RWPE1 (cell line): Measurements from ENCODE around the gene RALGDS.
A peak's percentile ranks its signal among the peaks of the same experiment; 100 is the strongest.

ENCODE experiments used
- CTCF ChIA-PET: fragments of 350-600 bp; sonication (Branson Sonifier 250); formaldehyde crosslinking; extraction: SDS; loops from one replicate; lab custom pipeline; 2021; lab: Yijun Ruan, JAX
- POLR2A ChIA-PET: fragments of 400-600 bp; formaldehyde crosslinking; extraction: SDS; loops from one replicate; lab custom pipeline; 2020; ENCODE audit warnings: antibody characterized with exemption; ENCODE audit not compliant: low non-redundant PET; lab: Yijun Ruan, JAX
- DNase-seq: peaks from one replicate; pipeline ENCODE4 v3.0.0; 2012; ENCODE audit warnings: low spot score
- H3K27ac ChIP-seq: fragments of 450-650 bp; 2 replicates; pipeline ENCODE4 v1.5.1; 2017
- TF ChIP-seq, protein P1 (sequence below): fragments of 450-650 bp; conservative IDR thresholded peaks from 2 replicates; pipeline ENCODE4 v1.5.1; 2017; ENCODE audit warnings: low read depth, mild to moderate bottlenecking

The RALGDS gene

DNA sequence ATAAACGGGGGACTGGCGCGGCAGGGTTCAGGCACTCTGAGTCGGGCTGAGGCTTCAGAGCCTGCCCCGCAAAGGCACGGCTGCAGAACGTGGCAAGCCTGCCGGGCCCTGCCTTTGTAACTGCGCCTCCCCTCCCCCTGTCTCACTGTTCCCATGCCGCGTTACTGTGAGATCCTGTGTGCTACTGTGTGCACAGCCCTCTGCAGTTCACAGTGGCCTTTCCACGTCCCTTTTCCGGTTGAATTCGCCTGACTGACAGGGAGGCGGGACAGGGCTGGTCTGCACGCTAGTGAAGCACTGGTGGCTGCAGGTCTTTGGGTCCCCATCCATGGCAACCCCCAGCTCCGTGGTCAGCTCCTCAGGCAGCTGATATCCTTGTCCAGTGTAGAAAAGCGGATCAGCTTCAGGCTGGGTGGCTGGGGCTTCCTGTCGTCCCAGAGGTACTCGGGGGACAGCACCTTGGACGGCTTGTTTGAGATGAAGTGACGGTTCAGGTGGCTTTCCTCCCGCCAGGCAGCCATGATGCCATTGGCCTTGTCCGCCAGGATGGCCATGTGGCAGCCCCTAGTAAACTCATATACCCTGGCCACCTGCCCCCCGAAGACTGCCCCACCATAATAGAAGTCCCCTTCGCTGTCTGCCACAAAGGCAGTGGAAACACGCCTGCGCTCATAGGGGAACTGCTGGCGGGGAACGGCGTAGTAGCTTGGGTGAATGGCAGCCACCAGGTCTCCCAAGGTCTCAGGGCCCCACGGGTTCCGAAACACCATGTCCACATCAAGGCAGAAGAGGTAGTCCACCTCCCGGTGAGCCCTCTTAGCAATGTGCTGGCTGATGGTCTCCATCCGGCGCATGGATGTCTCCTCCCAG is 32.4 kb upstream of the RALGDS start:
- TF ChIP-seq, protein P1, sequence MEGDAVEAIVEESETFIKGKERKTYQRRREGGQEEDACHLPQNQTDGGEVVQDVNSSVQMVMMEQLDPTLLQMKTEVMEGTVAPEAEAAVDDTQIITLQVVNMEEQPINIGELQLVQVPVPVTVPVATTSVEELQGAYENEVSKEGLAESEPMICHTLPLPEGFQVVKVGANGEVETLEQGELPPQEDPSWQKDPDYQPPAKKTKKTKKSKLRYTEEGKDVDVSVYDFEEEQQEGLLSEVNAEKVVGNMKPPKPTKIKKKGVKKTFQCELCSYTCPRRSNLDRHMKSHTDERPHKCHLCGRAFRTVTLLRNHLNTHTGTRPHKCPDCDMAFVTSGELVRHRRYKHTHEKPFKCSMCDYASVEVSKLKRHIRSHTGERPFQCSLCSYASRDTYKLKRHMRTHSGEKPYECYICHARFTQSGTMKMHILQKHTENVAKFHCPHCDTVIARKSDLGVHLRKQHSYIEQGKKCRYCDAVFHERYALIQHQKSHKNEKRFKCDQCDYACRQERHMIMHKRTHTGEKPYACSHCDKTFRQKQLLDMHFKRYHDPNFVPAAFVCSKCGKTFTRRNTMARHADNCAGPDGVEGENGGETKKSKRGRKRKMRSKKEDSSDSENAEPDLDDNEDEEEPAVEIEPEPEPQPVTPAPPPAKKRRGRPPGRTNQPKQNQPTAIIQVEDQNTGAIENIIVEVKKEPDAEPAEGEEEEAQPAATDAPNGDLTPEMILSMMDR = no peak
- POLR2A ChIA-PET = no interaction called here
- CTCF ChIA-PET = interaction anchor here (0.6 kb wide), 1 partner anchor 9 kb away, joined by 3 read pairs; no protein-coding TSS in a partner anchor
- no peak for DNase-seq
- H3K27ac ChIP-seq = no peak overlapping the region

DNA sequence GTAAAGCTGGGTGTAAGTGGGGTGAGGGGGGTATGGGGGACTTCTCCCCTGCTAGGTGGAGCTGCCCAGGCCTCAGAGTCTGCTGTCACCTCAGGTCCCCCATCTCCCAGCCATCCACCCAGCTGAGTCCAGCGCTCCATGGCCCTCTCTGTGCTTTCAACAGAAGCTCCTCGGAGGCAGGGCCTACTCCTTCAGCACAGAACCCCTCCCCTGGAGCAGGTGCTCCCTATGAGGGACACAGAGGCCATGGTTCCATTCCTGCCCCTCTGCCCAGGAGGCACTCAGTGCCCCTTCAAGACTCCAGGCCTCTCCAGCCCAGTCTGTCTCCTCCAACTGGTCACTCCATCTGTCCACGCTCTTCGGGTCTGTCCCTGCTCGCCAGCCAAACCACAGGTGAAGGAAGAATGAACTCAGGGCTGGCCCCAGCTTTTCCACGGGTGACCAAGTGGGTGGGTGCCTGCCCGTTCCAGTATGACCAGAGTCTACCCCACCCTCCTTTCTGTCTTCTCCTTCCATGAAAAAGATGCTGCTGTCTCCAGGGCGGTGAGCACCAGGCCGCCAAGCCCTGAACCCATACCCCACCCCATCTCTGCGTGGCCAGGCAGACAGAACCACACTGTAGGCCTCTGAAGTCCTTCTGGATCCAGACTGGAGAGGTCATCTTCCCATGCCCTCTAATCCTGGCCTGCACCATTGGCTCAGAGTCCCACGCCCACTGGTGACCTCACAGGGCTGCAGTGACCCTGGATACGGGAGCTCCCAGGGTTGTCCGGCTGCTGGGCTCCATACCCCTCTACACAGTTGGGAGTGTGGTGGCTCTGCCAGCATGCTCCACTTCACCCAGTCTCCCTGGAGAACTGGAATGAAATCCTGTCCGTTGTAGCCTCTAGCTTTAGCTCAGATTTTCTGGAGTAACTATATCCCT is 30.8 kb upstream of the RALGDS start:
- ChIA-PET POLR2A (no interaction called here), CTCF (interaction anchor here (0.8 to 1.2 kb wide), 3 partner anchors 9 to 103 kb away, joined by 3 to 4 read pairs (median 3); no protein-coding TSS in a partner anchor)
- TF ChIP-seq, protein P1 = no peak
- no peak for DNase-seq
- no peak overlapping the region for H3K27ac ChIP-seq

DNA sequence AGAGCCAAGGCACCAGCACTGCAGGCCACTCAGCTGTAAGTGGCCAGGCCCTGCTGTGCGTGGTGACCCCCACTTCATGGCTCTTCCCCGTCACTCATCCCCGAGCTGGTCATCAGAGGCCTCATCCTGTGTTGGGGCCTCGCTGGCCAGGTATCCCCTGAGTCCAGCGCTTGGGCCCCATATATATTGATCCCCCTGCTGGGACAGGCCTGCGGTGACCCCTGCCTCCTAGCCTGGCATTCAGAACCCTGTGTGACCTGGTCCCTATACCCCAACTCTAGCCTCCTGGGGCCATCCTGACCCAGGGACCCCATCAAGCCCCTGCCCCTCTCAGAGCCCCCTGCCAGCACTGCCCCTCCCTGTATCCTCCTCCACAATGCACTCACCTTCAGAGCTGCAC is 30.0 kb upstream of the RALGDS start:
- DNase-seq = no peak
- peak overlapping the region; percentile 94; the same call in 1 of the 2 replicates for H3K27ac ChIP-seq
- TF ChIP-seq, protein P1 = no peak
- ChIA-PET CTCF (interaction anchor here (0.6 to 1.2 kb wide), 3 partner anchors 10 to 102 kb away, joined by 3 to 4 read pairs (median 4); no protein-coding TSS in a partner anchor), POLR2A (no interaction called here)

DNA sequence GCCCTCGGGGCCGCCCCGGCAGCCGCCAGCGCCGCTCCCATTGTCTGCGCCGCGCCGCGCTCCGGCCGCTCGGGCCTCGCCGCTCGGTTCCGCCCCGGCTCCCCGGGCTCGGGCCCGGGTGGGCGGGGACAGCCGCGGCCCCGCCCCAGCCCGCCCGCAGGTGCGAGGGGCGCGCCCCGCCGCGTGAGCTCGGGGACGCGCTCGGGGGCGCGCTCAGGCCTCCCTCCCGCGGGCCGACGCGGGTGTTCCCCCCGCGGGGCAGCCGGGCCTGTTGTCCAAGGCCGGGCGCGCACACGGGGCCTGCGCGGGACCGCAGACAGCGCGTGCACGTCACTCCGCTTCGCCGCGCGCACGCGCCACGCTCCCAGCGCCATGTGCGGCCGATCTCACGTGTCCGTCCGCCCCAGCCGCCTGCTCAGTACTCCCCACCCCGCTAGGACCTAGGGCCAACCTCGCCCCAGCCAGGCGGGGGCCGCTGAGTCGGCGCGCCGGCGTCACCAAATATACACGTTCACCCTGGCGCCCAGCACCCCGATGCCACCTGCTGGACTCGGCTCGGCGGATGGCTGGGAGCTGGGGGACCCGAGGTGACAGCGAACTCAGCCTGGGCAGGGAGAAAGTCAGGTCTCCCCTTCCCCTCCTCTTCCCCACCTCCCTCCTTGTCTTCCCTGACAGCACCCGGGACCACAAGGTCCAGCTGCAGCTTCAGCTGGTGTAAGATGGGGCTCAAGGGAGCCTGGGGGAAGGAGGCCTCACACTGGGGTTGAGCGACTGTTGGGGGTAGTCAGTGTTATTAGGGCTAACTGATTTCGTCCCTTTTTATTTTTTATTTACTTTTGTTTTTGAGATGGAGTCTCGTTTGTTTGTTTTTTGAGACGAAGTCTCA is 28.3 kb upstream of the RALGDS start:
- POLR2A ChIA-PET = interaction anchor here (1.1 to 1.5 kb wide), 5 partner anchors 14 to 119 kb away, joined by 3 to 6 read pairs (median 4); partner anchors contain the start of gene GTF3C5
- H3K27ac ChIP-seq = peak overlapping the region; percentile 94
- peak; percentile 98 for DNase-seq
- TF ChIP-seq, protein P1 = peak; percentile 61
- CTCF ChIA-PET = interaction anchor here (0.5 to 1.9 kb wide), 9 partner anchors 12 to 412 kb away, joined by 3 to 9 read pairs (median 3); partner anchors contain the start of gene GFI1B

DNA sequence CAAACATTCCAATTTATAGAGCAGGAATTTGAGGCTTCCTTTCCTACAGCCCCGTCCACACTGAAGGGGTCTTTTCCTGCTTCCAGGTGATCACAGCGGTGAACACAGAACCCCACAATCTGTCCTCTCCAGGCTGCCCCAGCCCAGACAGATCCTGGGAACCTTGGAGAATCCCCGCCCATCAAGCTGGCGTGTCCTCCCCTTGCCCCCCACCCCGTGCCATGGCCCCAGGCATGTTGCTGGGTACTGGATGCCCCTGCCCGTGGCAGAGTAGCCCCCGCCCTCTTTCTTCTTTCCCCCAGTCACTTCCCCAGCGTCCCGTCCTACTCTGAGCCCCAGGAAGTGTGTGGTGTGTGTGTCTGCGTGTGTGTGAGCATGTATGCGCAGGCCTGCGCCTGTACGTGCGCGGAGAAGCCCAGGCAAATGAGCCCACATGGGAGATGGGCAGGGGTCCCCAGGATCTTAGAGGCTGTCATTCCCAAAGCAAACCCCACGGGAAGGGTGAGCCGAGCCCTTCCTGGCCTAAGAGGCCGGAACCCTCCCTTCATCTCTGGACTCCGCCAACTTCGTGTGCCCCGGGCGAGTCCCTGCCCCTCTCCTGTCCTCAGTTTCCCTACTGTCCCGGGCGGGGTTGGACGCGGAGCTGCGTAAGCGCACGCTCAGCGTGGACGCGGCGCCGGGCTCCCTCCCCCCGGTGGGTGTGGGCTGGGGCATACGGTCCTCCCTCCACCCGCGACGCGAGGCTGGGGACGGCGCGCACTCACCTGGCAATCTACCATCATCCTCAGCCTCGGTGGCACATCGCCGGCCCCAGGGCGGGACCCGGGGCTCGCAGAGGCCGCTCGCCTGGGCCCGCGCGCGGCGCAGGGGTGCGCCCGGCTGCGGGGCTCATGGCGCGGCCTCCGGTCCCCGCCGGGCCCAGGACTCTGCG is 27.4 kb upstream of the RALGDS start:
- peak overlapping the region; percentile 94 for H3K27ac ChIP-seq
- TF ChIP-seq, protein P1 = no peak
- peak; percentile 71 for DNase-seq
- ChIA-PET CTCF (interaction anchor here (0.6 to 3.1 kb wide), 30 partner anchors 9 to 390 kb away, joined by 3 to 33 read pairs (median 4); partner anchors contain the start of genes GFI1B and GTF3C5), POLR2A (interaction anchor here (1.0 to 1.5 kb wide), 5 partner anchors 13 to 118 kb away, joined by 3 to 6 read pairs (median 3); partner anchors contain the start of gene GTF3C5)
